HG03025 (cell line): ENCODE measurements around the gene PRM2.

Experiments
- ATAC-seq: cut with Tn5 transposase; IDR thresholded peaks from one replicate; pipeline ENCODE4 v1.9.1; 2021; ENCODE audit warnings: mild to moderate bottlenecking, moderate library complexity; ENCODE audit not compliant: unreplicated experiment, low FRiP score

The PRM2 gene

GRCh38 chr16:11276143-11276895 lies at the start of gene PRM2:
PRM2 (minus strand) TSS chr16:11276480; CDS start chr16:11276370, 110 bp downstream.
- ATAC-seq: no peak

- no peak for ATAC-seq
These were observed 49.3 kb upstream of the PRM2 start for GRCh38 chr16:11325404-11326083.

GRCh38 chr16:11323551-11324336 lies 47.5 kb upstream of the PRM2 start:
- ATAC-seq: no peak

GRCh38 chr16:11322823-11323222 lies 46.5 kb upstream of the PRM2 start:
- no peak for ATAC-seq

- no peak for ATAC-seq
These were observed 45.4 kb upstream of the PRM2 start for GRCh38 chr16:11321662-11322061.

- no peak for ATAC-seq
These were observed 43.9 kb upstream of the PRM2 start for GRCh38 chr16:11320170-11320569.

- ATAC-seq: no peak
These were observed 43.4 kb upstream of the PRM2 start for GRCh38 chr16:11319529-11320146.

- ATAC-seq: no peak
These were observed 42.5 kb upstream of the PRM2 start for GRCh38 chr16:11318817-11319216.

- ATAC-seq: no peak
These were observed 40.2 kb upstream of the PRM2 start for GRCh38 chr16:11316331-11317015.

- no peak for ATAC-seq
These were observed 39.2 kb upstream of the PRM2 start for GRCh38 chr16:11315510-11315909.

- no peak for ATAC-seq
These were observed 38.1 kb upstream of the PRM2 start for GRCh38 chr16:11314309-11314894.

GRCh38 chr16:11313493-11314308 lies 37.4 kb upstream of the PRM2 start:
- ATAC-seq: no peak

GRCh38 chr16:11312718-11313492 lies 36.6 kb upstream of the PRM2 start:
- ATAC-seq: no peak

GRCh38 chr16:11310997-11311561 lies 34.8 kb upstream of the PRM2 start:
- ATAC-seq: peak; percentile 38

- ATAC-seq: peak; percentile 1
These were observed 34.3 kb upstream of the PRM2 start for GRCh38 chr16:11310634-11310977.

- peak; percentile 35 for ATAC-seq
These were observed 33.8 kb upstream of the PRM2 start for GRCh38 chr16:11309895-11310633.

- ATAC-seq: no peak
These were observed 32.4 kb upstream of the PRM2 start for GRCh38 chr16:11308493-11309283.
